GF-D8 (cell line): ENCODE data around the gene ELMO1.

Source experiments
- DNase-seq: peaks from one replicate; lab custom pipeline; 2025; lab: John Stamatoyannopoulos, UW

The ELMO1 gene

DNA sequence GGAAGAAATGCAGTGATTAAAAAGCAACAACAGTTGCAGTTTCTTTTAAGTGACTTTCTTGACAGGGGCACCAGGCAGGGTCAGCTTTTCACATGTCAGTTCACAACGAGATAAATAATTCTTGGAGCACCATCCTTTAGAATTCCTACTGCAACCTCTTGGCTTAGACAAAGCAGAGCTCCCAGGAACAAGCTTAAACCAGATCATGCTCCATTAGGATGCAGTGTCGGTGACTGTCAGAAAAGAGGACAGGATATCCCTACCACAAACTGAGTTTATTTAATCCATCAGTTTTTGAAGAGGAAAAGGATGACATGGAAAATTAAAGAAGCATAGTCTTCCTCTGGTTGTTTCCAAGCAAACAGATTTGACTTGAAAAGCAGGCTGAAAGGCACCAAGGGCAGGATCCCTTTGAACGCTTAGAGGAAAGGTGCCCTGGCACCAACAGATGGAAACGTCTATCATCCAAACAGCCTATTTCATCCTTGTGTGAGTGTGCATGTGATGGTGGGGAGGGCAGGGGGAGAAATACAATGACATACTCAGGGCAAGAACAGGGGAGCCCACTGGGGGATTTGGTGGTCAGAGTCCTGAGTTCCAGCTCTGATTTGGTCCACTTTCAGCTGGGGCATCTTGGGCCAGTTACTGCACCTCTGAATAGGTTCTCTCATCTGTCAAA, 392.3 kb downstream of the ELMO1 start:
- DNase-seq: no peak

- no peak for DNase-seq
Observed at GRCh38 chr7:37054624-37055241, 393.9 kb downstream of the ELMO1 start.

DNA sequence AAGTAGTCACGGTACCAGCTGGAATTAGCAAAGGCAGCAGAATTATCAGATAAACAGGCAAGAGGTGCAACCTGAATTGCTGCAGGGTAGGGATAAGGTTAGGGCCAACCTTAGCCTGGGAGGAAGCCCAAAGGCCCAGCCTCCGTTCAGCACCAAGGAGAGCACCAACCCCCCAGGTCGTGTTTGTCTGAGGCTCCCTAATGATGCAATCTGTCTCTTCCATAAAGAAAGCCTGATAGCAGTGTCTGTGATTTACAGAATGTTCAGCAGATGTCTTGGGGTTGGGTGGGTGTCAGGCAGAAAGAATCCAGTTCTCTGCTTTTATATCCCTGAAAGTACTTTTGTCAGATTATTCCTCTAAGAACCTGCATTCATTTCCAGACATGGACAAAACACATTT, 396.0 kb downstream of the ELMO1 start:
- DNase-seq: no peak

DNA sequence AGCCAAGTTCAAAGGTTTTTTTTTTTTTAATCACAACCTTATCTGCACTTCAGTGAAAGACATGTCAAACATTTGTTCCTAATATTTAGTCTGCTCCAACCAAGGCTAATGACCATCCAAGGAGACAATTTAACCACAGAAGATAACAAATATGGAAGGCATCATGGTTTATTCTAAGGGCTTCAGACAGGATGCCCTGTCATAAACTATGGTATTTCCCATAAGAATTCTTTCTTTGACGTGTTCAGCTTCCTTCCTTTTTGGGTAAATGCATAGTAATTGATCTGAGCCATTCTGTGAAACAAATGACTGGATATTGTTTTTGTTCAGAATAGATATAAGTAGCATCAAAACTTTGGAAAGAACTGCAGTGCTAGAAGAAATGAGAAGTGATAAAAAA, 397.9 kb downstream of the ELMO1 start:
- no peak for DNase-seq

DNA sequence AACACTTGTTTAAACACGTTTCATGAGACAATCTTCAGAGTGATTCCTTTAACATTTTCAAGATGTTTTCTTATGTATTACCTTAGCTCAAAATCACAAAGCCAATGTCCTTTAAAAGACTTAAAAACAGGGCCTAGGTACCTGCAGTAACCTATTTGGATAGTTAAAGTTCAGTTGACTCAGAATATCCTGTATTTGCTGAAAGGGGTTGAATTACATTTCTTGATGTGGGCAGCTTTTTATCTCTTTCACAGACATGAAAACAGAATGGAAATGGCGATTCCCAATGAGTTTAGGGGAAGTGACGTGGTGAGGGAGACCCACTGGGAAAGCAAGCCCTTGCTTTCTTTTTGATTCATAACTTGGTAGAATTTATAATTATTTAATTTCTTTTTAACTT, 400.0 kb downstream of the ELMO1 start:
- no peak for DNase-seq

DNA sequence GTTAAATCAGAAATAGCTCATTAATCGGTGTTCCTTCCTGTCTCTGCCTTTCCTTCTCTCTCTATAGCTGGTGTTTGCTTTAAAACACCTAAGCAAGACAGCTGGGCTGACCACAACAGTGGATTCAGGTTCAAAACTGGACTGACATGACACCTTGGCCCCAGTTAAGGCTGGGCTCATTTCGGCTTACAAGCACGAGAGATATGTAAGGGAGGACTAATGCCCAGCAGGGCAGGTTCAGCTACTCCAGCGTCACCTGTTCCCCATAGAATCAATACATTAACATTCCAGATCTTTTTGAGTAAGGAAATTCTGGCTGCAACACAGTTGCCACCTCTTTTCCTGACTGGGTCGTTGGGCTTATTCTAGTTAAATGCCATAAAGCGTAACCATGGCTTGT, 401.4 kb downstream of the ELMO1 start:
- DNase-seq: no peak

- no peak for DNase-seq
Observed at GRCh38 chr7:37046531-37047079, 402.1 kb downstream of the ELMO1 start.

DNA sequence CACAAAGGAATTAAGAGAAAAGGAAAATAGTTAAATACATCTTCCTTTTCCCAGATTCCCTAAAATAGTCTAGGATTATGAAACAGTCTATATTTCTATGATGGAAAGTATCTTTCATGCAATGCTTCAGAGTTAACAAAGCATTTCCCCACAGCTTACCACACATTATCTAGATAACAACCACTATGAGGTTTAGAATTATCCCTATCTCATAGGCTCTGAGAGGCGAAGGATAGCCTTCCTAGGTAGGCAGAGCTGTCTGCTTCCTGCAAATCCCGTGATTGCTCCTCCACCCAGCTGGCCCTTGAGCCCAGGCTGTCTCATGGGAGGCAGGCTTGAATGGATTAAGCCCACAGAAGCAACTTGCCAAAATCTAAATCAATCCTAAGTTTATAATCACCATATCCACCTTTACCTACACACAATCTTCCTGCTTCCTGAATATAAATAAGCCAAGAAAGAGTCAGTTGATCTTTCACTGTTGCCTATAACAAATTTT, 402.9 kb downstream of the ELMO1 start:
- DNase-seq: peak; percentile 59

DNA sequence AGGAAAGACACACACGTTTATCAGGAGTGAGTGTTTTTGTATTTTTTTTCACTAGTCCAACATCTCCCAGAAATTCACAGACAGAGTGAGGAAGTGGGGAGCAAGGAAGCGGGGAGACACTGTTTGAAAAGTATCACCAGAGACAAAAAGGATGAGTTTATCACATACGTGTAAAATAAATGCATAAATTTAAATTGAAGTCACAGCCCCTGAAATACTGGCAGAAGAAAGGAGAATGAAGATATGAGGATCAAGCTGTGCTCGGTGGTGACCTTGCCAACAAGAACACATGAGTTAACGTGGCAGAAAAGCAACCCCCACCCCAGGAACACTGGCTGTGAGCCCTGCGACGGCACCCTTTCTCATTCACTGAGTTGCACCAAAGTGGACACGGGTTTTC, 407.2 kb downstream of the ELMO1 start:
- no peak for DNase-seq

- DNase-seq: no peak
Observed at GRCh38 chr7:37040330-37040729, 408.3 kb downstream of the ELMO1 start.

DNA sequence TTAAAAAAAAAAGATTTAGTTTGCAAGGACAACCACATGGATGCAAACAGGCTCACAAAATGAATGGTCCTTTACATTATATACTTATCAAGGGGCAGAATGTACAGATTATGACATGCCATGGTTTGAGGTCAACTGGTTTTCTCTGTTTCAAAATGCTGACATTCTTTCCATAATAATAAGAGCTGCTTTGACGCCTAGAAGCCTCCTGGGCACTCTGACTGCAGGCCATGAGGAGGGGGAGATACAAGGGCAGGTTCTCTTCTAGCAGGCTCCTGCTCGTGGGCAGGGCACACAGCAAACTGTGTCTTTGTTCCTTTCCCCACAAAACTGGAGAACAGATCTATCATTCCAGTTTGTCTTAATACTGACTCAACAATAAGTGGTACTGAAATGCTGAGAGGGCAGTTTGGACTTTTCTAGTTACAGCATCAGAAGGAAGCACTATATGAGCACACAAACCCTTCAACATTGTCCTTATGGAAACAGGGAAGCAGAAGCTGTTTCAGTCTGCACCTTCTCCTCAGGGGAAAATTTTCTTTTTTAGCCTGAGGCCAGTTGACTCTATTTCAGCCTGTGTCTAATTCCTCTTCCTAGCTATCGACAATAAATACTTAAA, 409.4 kb downstream of the ELMO1 start:
- DNase-seq: no peak

- no peak for DNase-seq
Observed at GRCh38 chr7:37038706-37039105, 410.0 kb downstream of the ELMO1 start.

- DNase-seq: no peak
Observed at GRCh38 chr7:37037286-37037685, 411.4 kb downstream of the ELMO1 start.

GRCh38 chr7:37035631-37036030, 413.0 kb downstream of the ELMO1 start:
- DNase-seq: no peak

GRCh38 chr7:37033141-37033540, 415.5 kb downstream of the ELMO1 start:
- no peak for DNase-seq

DNA sequence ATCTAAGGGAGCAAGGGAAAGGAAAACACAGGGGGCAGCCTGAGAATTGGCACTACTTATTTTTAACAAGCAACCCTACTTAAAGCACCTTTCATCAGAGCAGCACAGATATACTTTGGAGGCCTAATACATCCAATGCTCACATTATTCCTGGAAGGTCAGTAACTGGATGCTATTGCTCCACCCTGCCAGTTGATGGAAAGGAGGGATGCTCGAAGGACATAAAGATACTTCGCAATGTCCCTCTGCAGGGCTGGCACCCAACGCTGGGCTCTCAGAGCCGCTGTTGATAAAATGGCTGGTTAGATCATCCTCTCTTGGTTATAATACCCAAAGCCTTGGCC, 416.4 kb downstream of the ELMO1 start:
- DNase-seq: no peak

GRCh38 chr7:37031571-37032257, 416.9 kb downstream of the ELMO1 start:
- DNase-seq: no peak

DNA sequence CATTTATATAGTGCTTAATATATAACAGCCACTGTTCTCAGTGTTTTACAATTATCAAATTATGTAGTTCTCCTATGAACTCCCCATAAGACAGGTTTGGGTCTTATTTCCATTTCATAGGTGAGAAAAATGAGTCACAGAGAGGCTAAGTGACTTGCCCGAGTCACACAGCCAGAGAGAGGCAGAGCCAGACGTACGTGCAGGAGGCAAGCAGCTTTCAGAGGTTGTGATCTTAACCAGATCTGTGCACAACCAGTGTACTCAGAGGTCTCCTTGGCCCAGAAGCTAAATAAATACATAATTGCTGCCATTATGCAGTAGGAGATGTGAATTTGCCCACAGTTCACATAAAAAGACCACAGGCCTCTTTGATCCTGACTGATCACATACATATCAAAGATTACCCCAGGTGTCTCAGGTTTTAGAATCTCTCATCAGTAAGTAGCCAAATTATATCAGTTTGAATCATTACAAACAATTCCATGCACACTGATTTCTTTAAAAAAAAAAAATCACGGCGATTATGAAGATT, 419.7 kb downstream of the ELMO1 start:
- DNase-seq: no peak

DNA sequence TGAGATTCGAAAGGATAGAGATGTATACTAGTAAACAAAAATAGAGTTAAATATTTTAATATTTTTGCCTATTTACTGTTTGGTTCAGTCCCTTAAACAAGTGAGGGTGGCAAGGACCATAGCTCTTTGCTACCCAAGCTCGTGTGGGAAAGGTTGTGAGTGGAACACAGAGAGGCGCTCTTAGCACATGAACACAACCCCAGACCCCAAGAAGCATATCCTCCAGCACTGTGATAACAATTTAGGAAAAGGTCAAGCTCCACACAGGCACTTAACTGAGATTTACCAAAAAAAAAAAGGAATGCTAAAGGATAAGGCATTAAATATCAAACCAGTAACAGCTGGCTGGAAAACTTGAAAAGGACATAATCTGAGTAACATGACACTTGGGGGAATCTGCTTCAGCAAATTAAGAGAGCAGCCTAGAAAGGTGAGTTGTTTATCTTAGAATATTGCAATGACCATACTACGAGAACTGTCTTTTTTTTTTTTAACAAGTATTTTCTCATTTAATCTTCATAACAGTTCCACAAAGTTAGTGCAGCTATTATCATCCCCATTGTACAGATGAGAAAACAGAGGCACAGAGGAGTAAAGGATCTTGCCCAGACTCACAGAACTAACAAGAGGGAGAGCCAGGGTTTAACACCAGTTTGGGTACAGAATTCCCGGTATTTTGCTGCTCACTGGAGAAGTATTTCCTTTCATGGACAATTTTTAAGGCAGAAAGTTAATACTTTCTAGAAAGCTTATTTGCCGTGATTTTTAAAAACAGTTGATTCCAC, 420.9 kb downstream of the ELMO1 start:
- no peak for DNase-seq

- DNase-seq: no peak
Observed at GRCh38 chr7:37027104-37027503, 421.6 kb downstream of the ELMO1 start.

DNA sequence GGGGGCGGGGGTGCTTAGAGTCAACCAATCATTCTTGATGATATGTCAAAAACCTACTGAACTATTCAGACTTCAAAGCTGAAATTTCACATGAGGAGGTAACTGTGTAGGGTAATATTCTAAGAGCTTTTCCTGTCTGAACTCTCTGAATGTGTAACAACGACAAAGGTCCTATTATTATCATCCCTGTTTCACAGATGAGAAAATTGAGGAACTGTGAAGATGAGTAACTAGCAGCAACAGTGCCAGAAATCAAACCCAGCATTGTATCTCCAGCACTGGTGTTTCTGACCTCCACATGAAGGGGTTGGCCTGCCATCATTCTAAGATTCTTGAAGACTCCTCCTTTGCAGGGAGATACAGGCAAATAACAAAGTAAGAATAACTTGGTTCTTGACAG, 429.7 kb downstream of the ELMO1 start:
- DNase-seq: no peak
